PC-9 (cell line): ENCODE results near the gene OR8U1. TPM values are rescaled to one million over a fixed set of nuclear protein-coding genes. Genes with fewer than 3 reads are reported as not detected.

Experiments used
- BruUV-seq: library from RNA; stranded (reverse); fragments of 400-500 nt; replicated peaks from 2 replicates; lab custom pipeline; 2021; lab: Mats Ljungman, UMichigan
- CTCF ChIA-PET: fragments of 300-600 bp; sonication (Branson Sonifier 250); formaldehyde crosslinking; loops from one replicate; lab custom pipeline; 2022; ENCODE audit warnings: antibody characterized with exemption; lab: Charles Lee
- POLR2A ChIA-PET: fragments of 300-600 bp; sonication (Branson Sonifier 250); formaldehyde crosslinking; loops from one replicate; lab custom pipeline; 2022; ENCODE audit warnings: antibody characterized with exemption; ENCODE audit not compliant: unreplicated experiment; lab: Charles Lee
- DNase-seq, 2 experiments: peaks; one replicate each; pipeline versions ENCODE4 v3.0.0 to v3.0.0-alpha.2; 2015 to 2022; ENCODE audit warnings: mixed read lengths in 1 of 2
- H2AFZ ChIP-seq: fragments of 200-600 bp; sonication (generic); 2 replicates; pipeline ENCODE4 v1.8.1; 2017; ENCODE audit warnings: antibody characterized with exemption
- H3F3A ChIP-seq: fragments of 200-600 bp; sonication (generic); 2 replicates; pipeline ENCODE4 v1.8.1; 2017; ENCODE audit warnings: antibody characterized with exemption, mild to moderate bottlenecking, low read depth; ENCODE audit not compliant: insufficient read depth
- H3K27ac ChIP-seq: fragments of 200-600 bp; sonication (generic); 2 replicates; pipeline ENCODE4 v1.6.1; 2016; ENCODE audit warnings: mixed run types
- H3K27me3 ChIP-seq: fragments of 200-600 bp; sonication (generic); 2 replicates; pipeline ENCODE4 v1.6.1; 2016; ENCODE audit warnings: low read depth, mixed run types; ENCODE audit not compliant: insufficient read depth
- H3K36me3 ChIP-seq: fragments of 200-600 bp; sonication (generic); 2 replicates; pipeline ENCODE4 v1.6.1; 2016; ENCODE audit warnings: low read depth, mixed run types
- H3K4me1 ChIP-seq: fragments of 200-600 bp; sonication (generic); replicated peaks from 2 replicates; pipeline ENCODE4 v1.6.1; 2016; ENCODE audit warnings: mixed run types; ENCODE audit not compliant: insufficient read depth
- H3K4me2 ChIP-seq: fragments of 200-600 bp; sonication (generic); 2 replicates; pipeline ENCODE4 v1.6.1; 2017; ENCODE audit warnings: mixed run types
- H3K4me3 ChIP-seq: fragments of 200-600 bp; sonication (generic); 2 replicates; pipeline ENCODE4 v1.6.1; 2016; ENCODE audit warnings: mixed run types
- H3K79me2 ChIP-seq: fragments of 200-600 bp; sonication (generic); 2 replicates; pipeline ENCODE4 v1.6.1; 2017; ENCODE audit warnings: low read depth, mixed run types
- H3K9me2 ChIP-seq: fragments of 200-600 bp; sonication (generic); 2 replicates; pipeline ENCODE4 v1.8.1; 2017; ENCODE audit warnings: mild to moderate bottlenecking; ENCODE audit not compliant: insufficient read depth
- H3K9me3 ChIP-seq: fragments of 200-600 bp; sonication (generic); 2 replicates; pipeline ENCODE4 v1.8.1; 2016; ENCODE audit warnings: low read depth; ENCODE audit not compliant: insufficient read depth
- H4K20me1 ChIP-seq: fragments of 200-600 bp; sonication (generic); 2 replicates; pipeline ENCODE4 v1.8.1; 2017; ENCODE audit not compliant: insufficient read depth
- CTCF ChIP-seq: fragments of 200-600 bp; sonication (generic); conservative IDR thresholded peaks from 2 replicates; pipeline ENCODE4 v1.6.1; 2017; ENCODE audit warnings: mixed run types, antibody characterized with exemption, mild to moderate bottlenecking, moderate library complexity
- EZH2 ChIP-seq: fragments of 200-600 bp; sonication (generic); IDR thresholded peaks from 2 replicates; pipeline ENCODE4 v1.8.0; 2017; ENCODE audit warnings: antibody characterized with exemption, low read depth
- intact Hi-C: fragments of 100-400 bp; cut with micrococcal nuclease; formaldehyde crosslinking; loops from one replicate; pipeline ENCODE4 v1.10.0; 2022; ENCODE audit not compliant: unreplicated experiment
- total RNA-seq: library from RNA; stranded (reverse); gene quantifications from 2 replicates; pipeline ENCODE4 v1.2.3, GENCODE V29; 2021

Gene OR8U1
- total RNA-seq, 1 experiment from 2014 or later, result not detected

- TF ChIP-seq EZH2 (no peak), CTCF (no peak)
- BruUV-seq, result no TSS peak
- no peak overlapping the region for H3K4me2 ChIP-seq
These were observed 35.1 kb upstream of the OR8U1 start for GRCh38 chr11:56340289-56340688.

GRCh38 chr11:56345739-56346138, 29.7 kb upstream of the OR8U1 start, which contains the start of gene OR8K1:
Gene OR8K1, plus strand, starts transcription at chr11:56346039. Its CDS starts 0 bp downstream, at chr11:56346039.
- H3K9me2 ChIP-seq, result no peaks in the 10 kb centered on the region
- BruUV-seq, result no TSS peak
- no peaks in the 10 kb centered on the region for H3K79me2 ChIP-seq
- H2AFZ ChIP-seq, result no peak within 1 kb of the TSS
- no peak within 1 kb of the TSS for H3K27ac ChIP-seq
- H3K27me3 ChIP-seq, result no peaks in the 10 kb centered on the region
- H3K4me3 ChIP-seq, result no peak within 1 kb of the TSS
- intact Hi-C loops, result no loop called here
- no peaks in the 10 kb centered on the region for H4K20me1 ChIP-seq
- no peaks in the 10 kb centered on the region for H3K4me1 ChIP-seq
- ChIA-PET POLR2A (no interaction called here), CTCF (no interaction called here)
- H3K9me3 ChIP-seq, result no peaks in the 10 kb centered on the region
- TF ChIP-seq CTCF (no peak), EZH2 (no peak)
- DNase-seq, result no peak
- no peak within 1 kb of the TSS for H3K4me2 ChIP-seq
- no peaks in the 10 kb centered on the region for H3K36me3 ChIP-seq
- H3F3A ChIP-seq, result no peaks in the 10 kb centered on the region

More at GRCh38 chr11:56340289-56340688, 35.1 kb upstream of the OR8U1 start:
- no peaks in the 10 kb centered on the region for H3K4me1 ChIP-seq
- no peak for DNase-seq
- H2AFZ ChIP-seq, result no peak overlapping the region
- ChIA-PET CTCF (interaction anchor here (0.6 kb wide), 1 partner anchor 14 kb away, joined by 4 read pairs; no protein-coding TSS in a partner anchor), POLR2A (no interaction called here)
- no peaks in the 10 kb centered on the region for H3K27me3 ChIP-seq
- no peak overlapping the region for H3K27ac ChIP-seq
- no peaks in the 10 kb centered on the region for H3F3A ChIP-seq
- H3K36me3 ChIP-seq, result no peaks in the 10 kb centered on the region
- H3K4me3 ChIP-seq, result no peak overlapping the region
- intact Hi-C loops, result no loop called here
- no peaks in the 10 kb centered on the region; the same call in 1 of the 2 replicates for H3K9me3 ChIP-seq
- H3K9me2 ChIP-seq, result no peaks in the 10 kb centered on the region
- H4K20me1 ChIP-seq, result no peaks in the 10 kb centered on the region
- H3K79me2 ChIP-seq, result no peaks in the 10 kb centered on the region

- H3K9me2 ChIP-seq, result no peaks in the 10 kb centered on the region
- no peaks in the 10 kb centered on the region for H3F3A ChIP-seq
- no peak within 1 kb of the TSS for H2AFZ ChIP-seq
- H3K27ac ChIP-seq, result no peak within 1 kb of the TSS
- H3K9me3 ChIP-seq, result no peaks in the 10 kb centered on the region
- no TSS peak for BruUV-seq
- no peaks in the 10 kb centered on the region for H3K4me1 ChIP-seq
- H3K36me3 ChIP-seq, result no peaks in the 10 kb centered on the region
- no peak for TF ChIP-seq EZH2
- no peak for TF ChIP-seq CTCF
- H3K79me2 ChIP-seq, result no peaks in the 10 kb centered on the region
- H3K27me3 ChIP-seq, result 0 out of 2 replicates have a peak, but pooled peaks cover 8% of the 10 kb centered on the region
- intact Hi-C loops, result no loop called here
- ChIA-PET POLR2A (no interaction called here), CTCF (no interaction called here)
- H3K4me3 ChIP-seq, result no peak within 1 kb of the TSS
- no peak within 1 kb of the TSS for H3K4me2 ChIP-seq
- no peaks in the 10 kb centered on the region for H4K20me1 ChIP-seq
- DNase-seq, result no peak
These were observed 21.4 kb upstream of the OR8U1 start, which contains the start of gene OR8J1 for GRCh38 chr11:56353991-56354390. Gene OR8J1, plus strand, starts transcription at chr11:56354291. Its CDS starts 5,956 bp downstream, at chr11:56360247.
